GM23248 (cell line): ENCODE measurements around the gene GNAI2.
"Not testable (repeated sequence)": the region's sequence is repeated elsewhere in the genome, so short reads cannot be mapped to it uniquely, and the experiment has no call there.

Experiments
- EZH2 ChIP-seq: fragments of 200-600 bp; sonication (generic); IDR thresholded peaks from 2 replicates; pipeline ENCODE4 v1.6.1; 2018; ENCODE audit warnings: antibody characterized with exemption, mild to moderate bottlenecking; ENCODE audit not compliant: insufficient read depth, poor library complexity, severe bottlenecking
- EZH2phosphoT487 ChIP-seq: fragments of 200-600 bp; sonication (generic); IDR thresholded peaks from 2 replicates; pipeline ENCODE4 v1.6.1; 2018; ENCODE audit warnings: antibody characterized with exemption, moderate library complexity, mild to moderate bottlenecking, low read depth; ENCODE audit not compliant: insufficient read depth

GRCh38 chr3:50228184-50228763 is 7.7 kb upstream of the GNAI2 start:
- not testable (repeated sequence) for TF ChIP-seq EZH2, EZH2phosphoT487
